A549 (cell line): ENCODE results near the gene TMPRSS7.

Source experiments
- CBX8 ChIP-seq: fragments of 200-600 bp; sonication (generic); IDR thresholded peaks from 2 replicates; pipeline ENCODE4 v1.6.1; 2016
- CEBPB ChIP-seq, 2 experiments: fragments of >200 bp in 1 of 2; sonication (Bioruptor Twin) in 1 of 2; formaldehyde crosslinking in 1 of 2; IDR thresholded peaks; 2 replicates each; pipeline ENCODE4 v1.6.1; 2012 to 2016
- EP300 ChIP-seq, 2 experiments: fragments of >200 bp; sonication (Bioruptor Twin); formaldehyde crosslinking; IDR thresholded peaks; 2 replicates in 1 of 2; 3 replicates in 1 of 2; pipeline ENCODE4 v1.6.1; 2016 to 2017
- HDAC2 ChIP-seq: fragments of 200-600 bp; sonication (generic); IDR thresholded peaks from 2 replicates; pipeline ENCODE4 v1.6.1; 2016
- MAFK ChIP-seq: fragments of 450-650 bp; IDR thresholded peaks from 2 replicates; pipeline ENCODE4 v1.6.1; 2014; ENCODE audit not compliant: partially characterized antibody
- MAZ ChIP-seq: fragments of 150-350 bp; IDR thresholded peaks from 2 replicates; pipeline ENCODE4 v1.6.1; 2014; ENCODE audit warnings: antibody characterized with exemption, low read depth, low read length, borderline replicate concordance
- NPAS2 ChIP-seq: fragments of 250-450 bp; sonication (Bioruptor Pico); IDR thresholded peaks from 2 replicates; pipeline ENCODE4 v1.8.0; 2022; ENCODE audit warnings: mild to moderate bottlenecking, moderate library complexity, borderline replicate concordance
- PHF8 ChIP-seq: fragments of 200-600 bp; sonication (generic); IDR thresholded peaks from 2 replicates; pipeline ENCODE4 v1.6.1; 2016; ENCODE audit warnings: low read depth, mild to moderate bottlenecking, antibody characterized with exemption, moderate library complexity, borderline replicate concordance
- POLR2A ChIP-seq: IDR thresholded peaks from 2 replicates; pipeline ENCODE4 v1.6.1; 2012; ENCODE audit warnings: mild to moderate bottlenecking, low read length
- RCOR1 ChIP-seq: fragments of 150-350 bp; IDR thresholded peaks from 2 replicates; pipeline ENCODE4 v1.6.1; 2014; ENCODE audit warnings: antibody characterized with exemption, low read length, low read depth
- RNF2 ChIP-seq: fragments of 200-600 bp; sonication (generic); IDR thresholded peaks from 2 replicates; pipeline ENCODE4 v1.6.1; 2016; ENCODE audit warnings: low read depth, mild to moderate bottlenecking, antibody characterized with exemption, moderate library complexity, borderline replicate concordance
- TF ChIP-seq, protein P1 (sequence below): fragments of >200 bp; sonication (Bioruptor Twin); formaldehyde crosslinking; IDR thresholded peaks from 3 replicates; pipeline ENCODE4 v1.5.1; 2016
- TF ChIP-seq, protein P2 (sequence below): fragments of 200-600 bp; sonication (generic); IDR thresholded peaks from 2 replicates; pipeline ENCODE4 v1.6.1; 2016; ENCODE audit warnings: antibody characterized with exemption, mild to moderate bottlenecking, moderate library complexity

DNA sequence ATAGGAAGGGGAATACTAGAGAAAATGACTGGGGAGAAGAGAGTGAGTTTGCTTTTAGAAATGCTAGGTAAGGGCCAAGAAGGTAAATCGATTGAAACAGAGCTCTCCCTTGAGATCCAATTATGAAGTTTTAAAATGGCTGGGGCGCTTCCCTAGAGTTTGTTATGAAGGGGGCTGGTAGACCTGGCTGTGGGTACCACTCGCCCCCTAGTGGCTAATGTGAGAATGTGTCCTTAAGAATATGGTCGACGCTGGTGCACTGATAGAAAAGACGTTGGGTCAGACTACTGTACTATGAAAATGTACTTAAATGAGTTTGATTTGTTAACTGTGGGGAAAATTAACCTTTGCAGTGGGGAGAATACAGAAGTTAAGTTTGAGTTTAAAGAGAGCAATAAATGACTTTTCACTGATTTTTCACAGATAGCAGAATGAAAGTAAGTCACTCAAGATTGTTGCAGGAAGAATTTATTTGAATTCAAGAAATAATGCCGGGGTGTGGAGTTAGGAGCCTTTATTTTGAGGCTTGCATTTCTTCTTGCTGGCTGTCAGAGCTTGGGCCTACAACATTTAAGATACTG lies 9.2 kb downstream of the TMPRSS7 start:
- TF ChIP-seq MAFK: no peak
- TF ChIP-seq CBX8: no peak
- TF ChIP-seq, protein P1, sequence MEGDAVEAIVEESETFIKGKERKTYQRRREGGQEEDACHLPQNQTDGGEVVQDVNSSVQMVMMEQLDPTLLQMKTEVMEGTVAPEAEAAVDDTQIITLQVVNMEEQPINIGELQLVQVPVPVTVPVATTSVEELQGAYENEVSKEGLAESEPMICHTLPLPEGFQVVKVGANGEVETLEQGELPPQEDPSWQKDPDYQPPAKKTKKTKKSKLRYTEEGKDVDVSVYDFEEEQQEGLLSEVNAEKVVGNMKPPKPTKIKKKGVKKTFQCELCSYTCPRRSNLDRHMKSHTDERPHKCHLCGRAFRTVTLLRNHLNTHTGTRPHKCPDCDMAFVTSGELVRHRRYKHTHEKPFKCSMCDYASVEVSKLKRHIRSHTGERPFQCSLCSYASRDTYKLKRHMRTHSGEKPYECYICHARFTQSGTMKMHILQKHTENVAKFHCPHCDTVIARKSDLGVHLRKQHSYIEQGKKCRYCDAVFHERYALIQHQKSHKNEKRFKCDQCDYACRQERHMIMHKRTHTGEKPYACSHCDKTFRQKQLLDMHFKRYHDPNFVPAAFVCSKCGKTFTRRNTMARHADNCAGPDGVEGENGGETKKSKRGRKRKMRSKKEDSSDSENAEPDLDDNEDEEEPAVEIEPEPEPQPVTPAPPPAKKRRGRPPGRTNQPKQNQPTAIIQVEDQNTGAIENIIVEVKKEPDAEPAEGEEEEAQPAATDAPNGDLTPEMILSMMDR: peak; percentile 92
- TF ChIP-seq RNF2: no peak
- TF ChIP-seq POLR2A: no peak
- no peak for TF ChIP-seq EP300 (IDR thresholded peaks at IDR 0.05)
- TF ChIP-seq, protein P2, sequence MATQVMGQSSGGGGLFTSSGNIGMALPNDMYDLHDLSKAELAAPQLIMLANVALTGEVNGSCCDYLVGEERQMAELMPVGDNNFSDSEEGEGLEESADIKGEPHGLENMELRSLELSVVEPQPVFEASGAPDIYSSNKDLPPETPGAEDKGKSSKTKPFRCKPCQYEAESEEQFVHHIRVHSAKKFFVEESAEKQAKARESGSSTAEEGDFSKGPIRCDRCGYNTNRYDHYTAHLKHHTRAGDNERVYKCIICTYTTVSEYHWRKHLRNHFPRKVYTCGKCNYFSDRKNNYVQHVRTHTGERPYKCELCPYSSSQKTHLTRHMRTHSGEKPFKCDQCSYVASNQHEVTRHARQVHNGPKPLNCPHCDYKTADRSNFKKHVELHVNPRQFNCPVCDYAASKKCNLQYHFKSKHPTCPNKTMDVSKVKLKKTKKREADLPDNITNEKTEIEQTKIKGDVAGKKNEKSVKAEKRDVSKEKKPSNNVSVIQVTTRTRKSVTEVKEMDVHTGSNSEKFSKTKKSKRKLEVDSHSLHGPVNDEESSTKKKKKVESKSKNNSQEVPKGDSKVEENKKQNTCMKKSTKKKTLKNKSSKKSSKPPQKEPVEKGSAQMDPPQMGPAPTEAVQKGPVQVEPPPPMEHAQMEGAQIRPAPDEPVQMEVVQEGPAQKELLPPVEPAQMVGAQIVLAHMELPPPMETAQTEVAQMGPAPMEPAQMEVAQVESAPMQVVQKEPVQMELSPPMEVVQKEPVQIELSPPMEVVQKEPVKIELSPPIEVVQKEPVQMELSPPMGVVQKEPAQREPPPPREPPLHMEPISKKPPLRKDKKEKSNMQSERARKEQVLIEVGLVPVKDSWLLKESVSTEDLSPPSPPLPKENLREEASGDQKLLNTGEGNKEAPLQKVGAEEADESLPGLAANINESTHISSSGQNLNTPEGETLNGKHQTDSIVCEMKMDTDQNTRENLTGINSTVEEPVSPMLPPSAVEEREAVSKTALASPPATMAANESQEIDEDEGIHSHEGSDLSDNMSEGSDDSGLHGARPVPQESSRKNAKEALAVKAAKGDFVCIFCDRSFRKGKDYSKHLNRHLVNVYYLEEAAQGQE: no peak
- TF ChIP-seq NPAS2 (CRISPR knock-in tag): no peak
- no peak for TF ChIP-seq MAZ
- no peak for TF ChIP-seq CEBPB (IDR thresholded peaks at IDR 0.05)
- no peak for TF ChIP-seq HDAC2
- TF ChIP-seq PHF8: no peak
- TF ChIP-seq RCOR1: no peak
